BJ (cell line): ENCODE data around the gene MEF2B. TPM values are rescaled to one million over a fixed set of nuclear protein-coding genes. Genes with fewer than 3 reads are reported as not detected.

Experiments
- CTCF ChIA-PET: fragments of 350-600 bp; formaldehyde crosslinking; extraction: SDS; loops from one replicate; lab custom pipeline; 2021; ENCODE audit warnings: antibody characterized with exemption, inconsistent platforms; lab: Yijun Ruan, JAX
- POLR2A ChIA-PET: fragments of 300-600 bp; sonication (Branson Sonifier 250); formaldehyde crosslinking; extraction: SDS; loops from one replicate; lab custom pipeline; 2021; ENCODE audit warnings: antibody characterized with exemption; lab: Charles Lee
- DNase-seq: peaks from one replicate; pipeline ENCODE4 v3.0.0-alpha.2; 2011; ENCODE audit warnings: low read depth
- H3K27me3 ChIP-seq: 2 replicates; pipeline ENCODE4 v1.6.0; 2011; ENCODE audit warnings: low read length; ENCODE audit not compliant: control insufficient read depth, insufficient read depth
- H3K36me3 ChIP-seq: 2 replicates; pipeline ENCODE4 v1.5.1; 2011; ENCODE audit warnings: low read length; ENCODE audit not compliant: control insufficient read depth, insufficient read depth
- H3K4me3 ChIP-seq: 2 replicates; pipeline ENCODE4 v1.5.1; 2011; ENCODE audit warnings: low read depth, mild to moderate bottlenecking, control low read depth, low read length
- polyA plus RNA-seq: library from polyadenylated mRNA; depleted of rRNA; stranded (reverse); fragments of >200 nt; gene quantifications from 2 replicates; pipeline ENCODE4 v1.2.3, GENCODE V29; 2011
- TF ChIP-seq, protein P1 (sequence below): IDR thresholded peaks from 2 replicates; pipeline ENCODE4 v1.5.1; 2011; ENCODE audit warnings: low read depth, mild to moderate bottlenecking, control low read depth, inconsistent platforms, low read length, moderate library complexity; ENCODE audit not compliant: insufficient read depth

Gene MEF2B
- polyA plus RNA-seq, 1 experiment = 0.10 TPM

DNA sequence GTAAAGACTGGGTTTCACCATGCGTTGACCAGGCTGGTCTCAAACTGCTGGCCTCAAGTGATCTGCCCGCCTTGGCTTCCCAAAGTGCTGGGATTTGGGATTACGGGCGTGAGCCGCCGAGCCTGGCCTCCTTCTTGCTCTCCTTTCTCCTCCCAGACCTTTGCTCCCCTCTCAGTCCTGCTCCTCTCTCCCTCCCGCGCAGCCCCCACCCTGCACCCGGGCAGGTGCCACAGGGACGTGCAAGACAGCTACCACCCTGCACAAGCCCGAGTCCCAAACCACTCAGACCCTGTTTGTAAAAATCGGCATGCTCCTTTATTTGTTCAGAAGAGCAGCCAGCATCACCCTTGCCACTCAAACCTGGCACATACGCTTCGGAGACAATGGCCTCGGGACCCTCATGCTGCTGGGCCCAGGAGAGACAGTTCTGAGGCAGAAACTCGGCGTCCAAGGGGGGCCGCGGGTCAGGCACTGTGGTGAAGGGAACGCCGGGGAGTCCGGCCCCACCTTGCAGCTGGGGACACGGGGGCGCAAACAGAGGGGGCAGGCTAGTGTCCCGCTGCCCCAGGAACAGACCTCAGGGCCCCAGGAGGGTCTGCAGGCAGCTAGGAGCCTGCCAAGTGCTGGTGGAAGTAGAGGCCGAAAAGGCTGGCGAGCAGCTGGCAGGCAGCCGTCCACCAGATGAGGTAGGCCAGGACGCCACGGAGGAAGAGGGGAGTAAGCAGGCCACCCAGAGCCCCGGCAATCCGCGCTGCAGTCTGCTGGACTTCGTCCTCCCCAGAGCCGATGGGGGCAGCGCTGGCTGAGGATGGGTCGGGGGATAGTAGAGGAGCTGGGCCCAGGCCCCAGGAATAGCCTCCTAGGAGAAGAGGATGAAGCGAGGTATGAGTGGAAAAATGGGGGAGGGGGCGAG, 50.5 kb downstream of the MEF2B start:
- peak overlapping the region; percentile 1; the same call in 1 of the 2 replicates for H3K4me3 ChIP-seq
- ChIA-PET POLR2A (no interaction called here), CTCF (no interaction called here)
- DNase-seq = no peak
- peaks cover 1% of the 10 kb centered on the region; the same call in 1 of the 2 replicates for H3K36me3 ChIP-seq
- H3K27me3 ChIP-seq = no peaks in the 10 kb centered on the region
- TF ChIP-seq, protein P1, sequence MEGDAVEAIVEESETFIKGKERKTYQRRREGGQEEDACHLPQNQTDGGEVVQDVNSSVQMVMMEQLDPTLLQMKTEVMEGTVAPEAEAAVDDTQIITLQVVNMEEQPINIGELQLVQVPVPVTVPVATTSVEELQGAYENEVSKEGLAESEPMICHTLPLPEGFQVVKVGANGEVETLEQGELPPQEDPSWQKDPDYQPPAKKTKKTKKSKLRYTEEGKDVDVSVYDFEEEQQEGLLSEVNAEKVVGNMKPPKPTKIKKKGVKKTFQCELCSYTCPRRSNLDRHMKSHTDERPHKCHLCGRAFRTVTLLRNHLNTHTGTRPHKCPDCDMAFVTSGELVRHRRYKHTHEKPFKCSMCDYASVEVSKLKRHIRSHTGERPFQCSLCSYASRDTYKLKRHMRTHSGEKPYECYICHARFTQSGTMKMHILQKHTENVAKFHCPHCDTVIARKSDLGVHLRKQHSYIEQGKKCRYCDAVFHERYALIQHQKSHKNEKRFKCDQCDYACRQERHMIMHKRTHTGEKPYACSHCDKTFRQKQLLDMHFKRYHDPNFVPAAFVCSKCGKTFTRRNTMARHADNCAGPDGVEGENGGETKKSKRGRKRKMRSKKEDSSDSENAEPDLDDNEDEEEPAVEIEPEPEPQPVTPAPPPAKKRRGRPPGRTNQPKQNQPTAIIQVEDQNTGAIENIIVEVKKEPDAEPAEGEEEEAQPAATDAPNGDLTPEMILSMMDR = no peak

DNA sequence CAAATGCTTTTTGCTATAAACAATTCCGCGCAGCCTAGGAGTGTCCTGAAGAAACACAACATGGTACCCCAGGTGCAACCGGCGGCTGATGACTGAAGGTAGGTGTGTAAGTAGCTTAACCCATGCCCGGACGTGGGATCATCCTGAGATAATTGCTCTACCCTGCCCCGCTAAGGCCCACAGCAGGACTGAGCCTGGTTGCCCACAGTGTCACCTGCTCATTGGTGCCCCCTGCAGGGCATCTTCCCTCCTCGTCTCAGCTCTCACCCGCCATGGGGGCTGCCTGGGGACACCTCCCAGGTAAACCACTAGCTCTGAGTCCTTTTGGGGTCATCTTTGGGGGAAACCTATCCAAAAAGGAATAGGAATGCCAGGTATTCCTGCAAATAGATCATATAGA, 54.1 kb downstream of the MEF2B start:
- Histone ChIP-seq H3K36me3 (peaks cover 1% of the 10 kb centered on the region; the same call in 1 of the 2 replicates), H3K4me3 (no peak overlapping the region), H3K27me3 (no peaks in the 10 kb centered on the region)
- ChIA-PET POLR2A (no interaction called here), CTCF (interaction anchor here (0.5 to 2.1 kb wide), 7 partner anchors 9 to 248 kb away, joined by 3 to 11 read pairs (median 3); no protein-coding TSS in a partner anchor)
- DNase-seq = no peak
- TF ChIP-seq, protein P1 = peak; percentile 64

GRCh38 chr19:19113040-19113626, 56.9 kb downstream of the MEF2B start:
- ChIA-PET CTCF (no interaction called here), POLR2A (no interaction called here)
- TF ChIP-seq, protein P1 = no peak
- no peak overlapping the region for H3K4me3 ChIP-seq
- DNase-seq = no peak
- no peaks in the 10 kb centered on the region for H3K36me3 ChIP-seq
- no peaks in the 10 kb centered on the region for H3K27me3 ChIP-seq

GRCh38 chr19:19111967-19112580, 58.0 kb downstream of the MEF2B start:
- POLR2A ChIA-PET = no interaction called here
- TF ChIP-seq, protein P1 = no peak
- CTCF ChIA-PET = interaction anchor here (0.6 to 0.8 kb wide), 2 partner anchors 43 to 58 kb away, joined by 3 read pairs; no protein-coding TSS in a partner anchor
- DNase-seq = no peak
- H3K36me3 ChIP-seq = no peaks in the 10 kb centered on the region
- H3K4me3 ChIP-seq = no peak overlapping the region
- no peaks in the 10 kb centered on the region for H3K27me3 ChIP-seq
